WERI-Rb-1 (cell line): Measurements from ENCODE around the gene DUSP12.
"Not testable (repeated sequence)": the region's sequence is repeated elsewhere in the genome, so short reads cannot be mapped to it uniquely, and the experiment has no call there.

ENCODE experiments used
- DNase-seq: peaks from one replicate; pipeline ENCODE4 v3.0.0-alpha.2; 2020
- H3K27ac ChIP-seq: fragments of 250-450 bp; sonication (Bioruptor Pico); 2 replicates; pipeline ENCODE4 v1.5.1; 2020; ENCODE audit warnings: mild to moderate bottlenecking, moderate library complexity
- H3K27me3 ChIP-seq: fragments of 250-450 bp; sonication (Bioruptor Pico); 2 replicates; pipeline ENCODE4 v1.5.1; 2021; ENCODE audit warnings: mild to moderate bottlenecking, low read depth, moderate library complexity; ENCODE audit not compliant: insufficient read depth, severe bottlenecking
- H3K36me3 ChIP-seq: fragments of 250-450 bp; sonication (Bioruptor Pico); 2 replicates; pipeline ENCODE4 v1.5.1; 2020; ENCODE audit warnings: mild to moderate bottlenecking, moderate library complexity
- H3K4me3 ChIP-seq: 2 replicates; pipeline ENCODE4 v1.5.1; 2011; ENCODE audit warnings: low read depth, mild to moderate bottlenecking, control low read depth, low read length
- H3K9me3 ChIP-seq: fragments of 250-450 bp; sonication (Bioruptor Pico); 2 replicates; pipeline ENCODE4 v1.5.1; 2021; ENCODE audit warnings: mild to moderate bottlenecking, moderate library complexity; ENCODE audit not compliant: severe bottlenecking
- CTCF ChIP-seq: IDR thresholded peaks from 2 replicates; pipeline ENCODE4 v1.5.1; 2011; ENCODE audit warnings: low read depth, mild to moderate bottlenecking, control low read depth, inconsistent platforms, low read length

DUSP12 gene

GRCh38 chr1:161725258-161725907, 24.2 kb upstream of the DUSP12 start:
- Histone ChIP-seq H3K4me3 (peak overlapping the region; percentile 54), H3K27me3 (peaks cover 99% of the 10 kb centered on the region)
- H3K27ac ChIP-seq, H3K36me3 ChIP-seq, DNase-seq, H3K9me3 ChIP-seq: not testable (repeated sequence)
- 0 out of 2 replicates have a peak, but pooled peaks have one; percentile 13 for TF ChIP-seq CTCF

DNA sequence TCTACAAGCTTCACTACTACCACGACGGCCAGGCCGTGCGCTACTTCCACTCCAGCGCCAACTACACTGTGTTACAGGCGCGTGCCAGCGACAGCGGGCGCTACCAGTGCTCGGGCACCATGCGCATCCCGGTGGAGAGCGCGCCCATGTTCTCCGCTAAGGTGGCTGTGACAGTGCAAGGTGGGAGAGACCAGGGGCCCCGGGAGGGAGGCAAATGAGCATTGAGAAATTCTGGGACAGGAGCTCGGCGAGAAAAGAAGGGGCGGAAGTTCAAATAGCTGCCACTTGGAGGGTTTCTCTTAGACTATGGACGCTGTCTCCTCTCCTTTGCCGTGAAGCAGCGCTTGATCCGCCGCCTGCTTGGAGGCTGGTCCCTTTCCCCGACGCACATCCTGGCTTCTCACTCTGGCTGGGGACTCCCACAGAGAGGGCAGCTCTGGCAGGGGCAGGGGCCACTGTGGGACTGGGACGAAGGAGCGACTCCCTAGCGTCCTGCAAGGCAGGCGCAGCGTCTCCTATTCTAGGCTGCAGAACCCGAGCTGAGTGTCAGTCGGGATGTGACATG, 23.6 kb upstream of the DUSP12 start:
- H3K27ac ChIP-seq: no peak overlapping the region
- no peak for TF ChIP-seq CTCF
- H3K9me3 ChIP-seq: peaks cover 2% of the 10 kb centered on the region
- DNase-seq: peak; percentile 52
- H3K36me3 ChIP-seq: no peaks in the 10 kb centered on the region; the same call in 1 of the 2 replicates
- peak overlapping the region; percentile 54 for H3K4me3 ChIP-seq
- H3K27me3 ChIP-seq: peaks cover 99% of the 10 kb centered on the region

- Histone ChIP-seq H3K27ac (no peak overlapping the region), H3K9me3 (peaks cover 2% of the 10 kb centered on the region), H3K4me3 (peak overlapping the region; percentile 54), H3K36me3 (no peaks in the 10 kb centered on the region; the same call in 1 of the 2 replicates), H3K27me3 (peaks cover 99% of the 10 kb centered on the region)
- TF ChIP-seq CTCF: peak; percentile 22
- DNase-seq: peak; percentile 90
Measured at GRCh38 chr1:161726473-161727255, 22.9 kb upstream of the DUSP12 start.

- peak overlapping the region; percentile 54 for H3K4me3 ChIP-seq
- no peak for DNase-seq
- no peaks in the 10 kb centered on the region; the same call in 1 of the 2 replicates for H3K36me3 ChIP-seq
- peaks cover 99% of the 10 kb centered on the region for H3K27me3 ChIP-seq
- H3K9me3 ChIP-seq: no peaks in the 10 kb centered on the region
- no peak for TF ChIP-seq CTCF
- H3K27ac ChIP-seq: no peak overlapping the region
Measured at GRCh38 chr1:161727256-161727924, 22.2 kb upstream of the DUSP12 start.

DNA sequence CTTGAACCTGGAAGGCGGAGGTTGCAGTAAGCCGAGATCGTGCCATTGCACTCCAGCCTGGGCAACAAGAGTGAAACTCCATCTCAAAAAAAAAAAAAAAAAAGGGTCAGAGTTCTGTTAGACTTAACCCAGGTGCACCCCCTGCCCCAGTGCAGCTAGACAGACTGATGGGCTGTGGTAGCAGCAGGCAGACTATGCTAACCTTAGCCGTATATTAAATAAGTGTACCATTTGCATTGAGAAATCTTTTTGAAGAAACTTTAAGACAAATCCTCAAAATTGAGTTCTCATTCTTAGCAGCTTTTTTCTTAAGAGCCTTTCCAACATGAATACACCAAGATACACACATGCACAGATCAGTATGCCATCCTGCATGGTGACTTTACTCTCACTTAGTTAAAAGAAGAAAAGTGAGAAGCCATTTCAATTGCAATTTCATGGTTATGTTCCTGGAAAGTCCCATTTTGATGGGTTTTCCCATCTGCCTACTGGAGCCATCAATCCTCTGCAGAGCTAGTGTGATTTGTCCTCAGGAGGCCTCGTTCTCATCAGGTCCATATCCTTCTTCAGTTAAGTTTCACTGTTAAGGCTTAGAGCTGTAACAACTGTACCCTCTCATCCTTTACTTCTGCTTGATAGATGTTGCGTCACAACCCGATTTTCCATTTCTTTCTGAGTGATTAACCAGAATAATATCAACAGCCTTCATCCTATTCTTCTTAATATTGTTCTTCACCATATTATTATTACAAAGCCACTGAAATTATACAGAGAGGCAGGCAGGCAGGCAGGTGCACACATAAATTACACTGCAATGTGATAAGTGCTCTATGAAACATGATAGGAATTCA, 21.0 kb upstream of the DUSP12 start:
- no peak overlapping the region for H3K4me3 ChIP-seq
- H3K36me3 ChIP-seq: no peaks in the 10 kb centered on the region; the same call in 1 of the 2 replicates
- H3K27ac ChIP-seq: no peak overlapping the region

More for the DNA sequence above, 21.0 kb upstream of the DUSP12 start:
- Histone ChIP-seq H3K9me3 (no peaks in the 10 kb centered on the region), H3K27me3 (peaks cover 99% of the 10 kb centered on the region)
- TF ChIP-seq CTCF: no peak
- no peak for DNase-seq
